Osteoblast (primary cell): ENCODE results near the gene TUBGCP6. TPM values are rescaled to one million over a fixed set of nuclear protein-coding genes. Genes with fewer than 3 reads are reported as not detected.
A peak's percentile ranks its signal among the peaks of the same experiment; 100 is the strongest.

Experiments used
- DNase-seq: peaks from one replicate; pipeline ENCODE4 v3.0.0; 2011; ENCODE audit warnings: low spot score, mixed read lengths; ENCODE audit not compliant: insufficient read length; ENCODE audit errors: missing footprints
- H2AFZ ChIP-seq: 2 replicates; pipeline ENCODE4 v1.6.0; 2011; ENCODE audit warnings: mild to moderate bottlenecking, low read length
- H3K27ac ChIP-seq: 2 replicates; pipeline ENCODE4 v1.5.1; 2011; ENCODE audit warnings: mild to moderate bottlenecking, low read depth, low read length, moderate library complexity
- H3K27me3 ChIP-seq: 2 replicates; pipeline ENCODE4 v1.6.0; 2012; ENCODE audit warnings: mild to moderate bottlenecking, control low read depth, inconsistent platforms, low read length, moderate library complexity; ENCODE audit not compliant: insufficient read depth
- H3K36me3 ChIP-seq: 2 replicates; pipeline ENCODE4 v1.5.1; 2011; ENCODE audit warnings: mild to moderate bottlenecking, low read length, control low read depth, moderate library complexity; ENCODE audit not compliant: insufficient read depth
- H3K4me1 ChIP-seq: 2 replicates; pipeline ENCODE4 v1.5.1; 2011; ENCODE audit warnings: mild to moderate bottlenecking, low read length, control low read depth, moderate library complexity; ENCODE audit not compliant: insufficient read depth
- H3K4me2 ChIP-seq: 2 replicates; pipeline ENCODE4 v1.6.0; 2011; ENCODE audit warnings: mild to moderate bottlenecking, low read length; ENCODE audit not compliant: insufficient read depth
- H3K4me3 ChIP-seq: fragments of 200-600 bp; sonication (generic); 3 replicates; pipeline ENCODE4 v1.5.1; 2012; ENCODE audit warnings: mild to moderate bottlenecking, low read length, inconsistent platforms; ENCODE audit not compliant: insufficient read depth
- H3K79me2 ChIP-seq: 2 replicates; pipeline ENCODE4 v1.6.0; 2012; ENCODE audit warnings: mild to moderate bottlenecking, low read length, control low read depth, inconsistent platforms; ENCODE audit not compliant: insufficient read depth
- H3K9me3 ChIP-seq: 2 replicates; pipeline ENCODE4 v1.5.1; 2011; ENCODE audit warnings: low read depth, low read length, control low read depth
- H4K20me1 ChIP-seq: 2 replicates; pipeline ENCODE4 v1.6.0; 2012; ENCODE audit warnings: mild to moderate bottlenecking, low read length, control low read depth; ENCODE audit not compliant: insufficient read depth
- CTCF ChIP-seq: IDR thresholded peaks from 2 replicates; pipeline ENCODE4 v1.5.1; 2011; ENCODE audit warnings: mild to moderate bottlenecking, low read depth, low read length, moderate library complexity; ENCODE audit errors: extremely low read depth
- total RNA-seq: library from RNA; depleted of rRNA; stranded (reverse); fragments of >200 nt; gene quantifications from 2 replicates; pipeline ENCODE4 v1.2.3, GENCODE V29; 2012

Gene TUBGCP6
- total RNA-seq, 1 donor = 28.2 TPM

- H3K4me2 ChIP-seq = no peak overlapping the region
- TF ChIP-seq CTCF = no peak
- no peak overlapping the region for H3K27ac ChIP-seq
- H4K20me1 ChIP-seq = peaks cover 31% of the 10 kb centered on the region
- no peak for DNase-seq
- H3K9me3 ChIP-seq = no peaks in the 10 kb centered on the region
- H3K4me3 ChIP-seq = no peak overlapping the region
- no peak overlapping the region for H2AFZ ChIP-seq
- H3K27me3 ChIP-seq = no peaks in the 10 kb centered on the region
- peaks cover 9% of the 10 kb centered on the region for H3K4me1 ChIP-seq
- H3K36me3 ChIP-seq = peaks cover 30% of the 10 kb centered on the region
- peaks cover 42% of the 10 kb centered on the region for H3K79me2 ChIP-seq
Measured at GRCh38 chr22:50204571-50204970, 40.3 kb downstream of the TUBGCP6 start.

- no peak for TF ChIP-seq CTCF
- no peak overlapping the region for H3K4me2 ChIP-seq
- DNase-seq = no peak
- H3K4me1 ChIP-seq = peaks cover 9% of the 10 kb centered on the region
- H3K79me2 ChIP-seq = peaks cover 42% of the 10 kb centered on the region
- no peaks in the 10 kb centered on the region for H3K9me3 ChIP-seq
- H4K20me1 ChIP-seq = peaks cover 27% of the 10 kb centered on the region
- no peaks in the 10 kb centered on the region for H3K27me3 ChIP-seq
- no peak overlapping the region for H2AFZ ChIP-seq
- peaks cover 30% of the 10 kb centered on the region for H3K36me3 ChIP-seq
- no peak overlapping the region for H3K27ac ChIP-seq
- no peak overlapping the region for H3K4me3 ChIP-seq
Measured at GRCh38 chr22:50203288-50203687, 41.5 kb downstream of the TUBGCP6 start.

DNA sequence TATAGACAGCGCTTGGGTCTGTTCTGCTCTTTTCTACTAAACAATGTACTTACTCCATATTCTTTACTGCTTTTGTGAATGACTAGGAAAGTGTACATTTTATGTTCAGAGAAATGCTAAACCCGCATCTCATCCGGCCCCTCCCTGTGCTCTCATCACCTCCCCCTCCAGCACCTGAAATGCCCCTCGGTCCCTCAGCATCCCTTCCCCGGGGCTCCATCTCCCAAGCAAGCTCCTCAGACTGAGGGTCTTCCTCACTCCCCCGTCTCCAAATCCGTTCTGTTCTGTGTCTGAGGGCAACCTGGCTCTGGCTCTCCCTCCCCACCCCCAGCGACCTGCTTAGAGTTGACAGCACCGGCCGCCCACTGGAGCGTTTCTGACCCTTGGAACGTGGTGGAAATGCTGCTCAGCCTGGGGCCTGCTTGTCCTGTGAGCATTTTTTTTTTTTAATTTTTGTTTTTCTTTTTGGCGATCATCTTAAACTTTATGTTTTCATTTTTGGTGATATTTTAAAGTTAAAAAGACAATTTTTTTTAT lies 42.6 kb downstream of the TUBGCP6 start:
- peaks cover 9% of the 10 kb centered on the region for H3K4me1 ChIP-seq
- peaks cover 24% of the 10 kb centered on the region for H3K36me3 ChIP-seq
- no peak for DNase-seq
- no peak for TF ChIP-seq CTCF
- H4K20me1 ChIP-seq = peaks cover 29% of the 10 kb centered on the region
- H3K27ac ChIP-seq = peak overlapping the region; percentile 41
- peak overlapping the region; percentile 81 for H3K4me3 ChIP-seq
- no peaks in the 10 kb centered on the region for H3K27me3 ChIP-seq
- peaks cover 42% of the 10 kb centered on the region for H3K79me2 ChIP-seq
- no peak overlapping the region for H2AFZ ChIP-seq
- H3K9me3 ChIP-seq = no peaks in the 10 kb centered on the region
- peak overlapping the region; percentile 94 for H3K4me2 ChIP-seq

DNA sequence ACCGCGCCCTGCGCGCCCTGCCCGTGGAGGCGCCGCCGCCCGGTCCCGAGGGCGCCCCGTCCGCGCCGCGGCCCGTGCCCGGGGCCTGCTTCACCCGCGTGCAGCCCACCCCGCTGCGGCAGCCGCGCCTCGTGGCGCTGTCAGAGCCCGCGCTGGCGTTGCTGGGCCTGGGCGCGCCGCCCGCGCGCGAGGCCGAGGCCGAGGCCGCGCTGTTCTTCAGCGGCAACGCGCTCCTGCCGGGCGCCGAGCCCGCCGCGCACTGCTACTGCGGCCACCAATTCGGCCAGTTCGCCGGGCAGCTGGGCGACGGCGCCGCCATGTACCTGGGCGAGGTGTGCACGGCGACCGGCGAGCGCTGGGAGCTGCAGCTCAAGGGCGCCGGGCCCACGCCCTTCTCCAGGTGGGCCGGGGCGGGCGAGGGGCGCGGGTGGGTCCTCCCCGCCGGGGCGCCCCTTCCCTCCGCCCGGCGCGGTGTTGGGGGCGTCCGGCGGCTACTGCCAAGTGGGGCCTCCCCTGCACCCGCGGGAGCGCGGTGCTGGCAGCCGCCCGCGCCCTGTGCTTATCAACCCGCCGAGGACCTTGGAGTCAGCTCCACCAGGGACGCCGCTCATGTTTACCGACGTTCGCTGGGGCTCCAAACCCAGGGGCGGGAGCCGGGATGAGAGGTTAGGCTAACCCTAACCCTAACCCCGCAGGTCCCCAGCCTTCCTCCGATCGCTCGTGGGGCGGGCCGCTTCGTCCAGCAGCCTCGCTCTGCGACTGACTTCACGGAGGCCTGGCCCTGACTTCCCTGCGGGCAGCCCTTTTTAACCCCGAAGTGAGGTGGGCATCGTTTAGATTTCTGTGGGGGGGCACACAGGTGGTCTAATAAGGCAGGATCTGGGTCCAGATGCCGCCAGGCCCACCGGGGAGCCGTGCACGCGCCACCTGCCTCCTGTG lies 43.4 kb downstream of the TUBGCP6 start:
- Histone ChIP-seq H3K4me3 (peak overlapping the region; percentile 81), H3K79me2 (peaks cover 42% of the 10 kb centered on the region), H3K36me3 (peaks cover 19% of the 10 kb centered on the region), H3K27ac (peak overlapping the region; percentile 41), H4K20me1 (peaks cover 24% of the 10 kb centered on the region), H3K9me3 (no peaks in the 10 kb centered on the region), H3K4me2 (peak overlapping the region; percentile 94), H3K4me1 (peaks cover 9% of the 10 kb centered on the region), H3K27me3 (no peaks in the 10 kb centered on the region), H2AFZ (peak overlapping the region; percentile 47)
- peak; percentile 96 for DNase-seq
- TF ChIP-seq CTCF = no peak
